ENCODE measurements around the gene CNPY1. TPM values are rescaled to one million over a fixed set of nuclear protein-coding genes. Genes with fewer than 3 reads are reported as not detected.

CNPY1 gene
- total RNA-seq, 1 experiment from 2014 or later, result not detected

GRCh38 chr7:155559519-155560108, 13.3 kb upstream of the CNPY1 start:
- no peaks in the 10 kb centered on the region for H3K4me1 ChIP-seq (ENCODE audit: insufficient read depth, low read length)
- H4K5ac ChIP-seq (ENCODE audit: insufficient read length, low read depth, low read length), result no peak overlapping the region
- H2BK15ac ChIP-seq (ENCODE audit: low read depth, low read length), result no peak overlapping the region

More at GRCh38 chr7:155559519-155560108, 13.3 kb upstream of the CNPY1 start:
- Histone ChIP-seq H2BK20ac (ENCODE audit: low read depth, low read length, poor library complexity, severe bottlenecking) (no peak overlapping the region), H3K56ac (ENCODE audit: insufficient read length, low read depth, low read length) (no peak overlapping the region), H2BK5ac (ENCODE audit: insufficient read length, low read length) (no peak overlapping the region), H3K79me1 (ENCODE audit: insufficient read depth, low read depth, low read length, poor library complexity, severe bottlenecking) (no peaks in the 10 kb centered on the region), H3K18ac (ENCODE audit: insufficient read length, low read depth, low read length) (no peak overlapping the region), H2AK5ac (ENCODE audit: insufficient read length, low read length) (no peak overlapping the region), H2BK120ac (ENCODE audit: low read depth, low read length, poor library complexity, severe bottlenecking) (no peak overlapping the region), H3T11ph (ENCODE audit: low read length) (no peak overlapping the region), H4K91ac (ENCODE audit: insufficient read length, low read depth, low read length) (no peak overlapping the region), H3K4ac (ENCODE audit: low read depth, low read length) (no peak overlapping the region), H3K9ac (ENCODE audit: extremely low read depth, insufficient read length, low read length) (no peak overlapping the region), H2AFZ (ENCODE audit: low read length) (no peak overlapping the region), H3K23ac (ENCODE audit: insufficient read length, low read depth, low read length) (no peak overlapping the region), H3K23me2 (ENCODE audit: insufficient read length, low read depth, low read length, poor library complexity, severe bottlenecking) (no peaks in the 10 kb centered on the region), H3K14ac (ENCODE audit: insufficient read depth, low read length) (no peak overlapping the region), H4K20me1 (ENCODE audit: control insufficient read depth, insufficient read depth, insufficient read length) (no peaks in the 10 kb centered on the region), H3K79me2 (ENCODE audit: insufficient read depth, low read length) (no peaks in the 10 kb centered on the region), H3K4me2 (ENCODE audit: insufficient read depth, insufficient read length, low read length) (no peak overlapping the region), H3K27me3 (ENCODE audit: insufficient read depth, low read length) (no peaks in the 10 kb centered on the region), H2BK12ac (ENCODE audit: insufficient read length, low read depth, low read length) (no peak overlapping the region), H3K27ac (ENCODE audit: insufficient read length, low read depth, low read length) (no peak overlapping the region), H4K8ac (replicated peaks; ENCODE audit: insufficient read length, low read depth, low read length) (no peak overlapping the region), H3K9me3 (ENCODE audit: control insufficient read depth, low read depth, low read length) (no peaks in the 10 kb centered on the region)
- Mint-ChIP-seq H3K36me3 (ENCODE audit: insufficient read depth in 1 of 3, low read depth in 3 of 3) (no peaks in the 10 kb centered on the region), H3K27ac (no peak overlapping the region), H3K4me1 (no peaks in the 10 kb centered on the region), H3K27me3 (ENCODE audit: low read depth) (peaks cover 4% of the 10 kb centered on the region; the same call in 1 of the 2 replicates), H3K4me3 (no peak overlapping the region), H3K9me3 (no peaks in the 10 kb centered on the region; a peak in 1 of 5 replicates)
- no CpG with 5 or more reads among the region's 13 CpGs for WGBS (ENCODE audit: extremely low coverage, insufficient read length, low lambda C conversion rate)
- no peak for TF ChIP-seq CTCF (conservative IDR thresholded peaks at IDR 0.05)
- no peak for DNase-seq

Data from H9 (cell line).